Osteoblast (primary cell): ENCODE results near the gene GHRHR. TPM values are rescaled to one million over a fixed set of nuclear protein-coding genes. Genes with fewer than 3 reads are reported as not detected.

Source experiments
- DNase-seq: peaks from one replicate; pipeline ENCODE4 v3.0.0; 2011; ENCODE audit warnings: low spot score, mixed read lengths; ENCODE audit not compliant: insufficient read length; ENCODE audit errors: missing footprints
- H2AFZ ChIP-seq: 2 replicates; pipeline ENCODE4 v1.6.0; 2011; ENCODE audit warnings: mild to moderate bottlenecking, low read length
- H3K27ac ChIP-seq: 2 replicates; pipeline ENCODE4 v1.5.1; 2011; ENCODE audit warnings: mild to moderate bottlenecking, low read depth, low read length, moderate library complexity
- H3K27me3 ChIP-seq: 2 replicates; pipeline ENCODE4 v1.6.0; 2012; ENCODE audit warnings: mild to moderate bottlenecking, control low read depth, inconsistent platforms, low read length, moderate library complexity; ENCODE audit not compliant: insufficient read depth
- H3K36me3 ChIP-seq: 2 replicates; pipeline ENCODE4 v1.5.1; 2011; ENCODE audit warnings: mild to moderate bottlenecking, low read length, control low read depth, moderate library complexity; ENCODE audit not compliant: insufficient read depth
- H3K4me1 ChIP-seq: 2 replicates; pipeline ENCODE4 v1.5.1; 2011; ENCODE audit warnings: mild to moderate bottlenecking, low read length, control low read depth, moderate library complexity; ENCODE audit not compliant: insufficient read depth
- H3K4me2 ChIP-seq: 2 replicates; pipeline ENCODE4 v1.6.0; 2011; ENCODE audit warnings: mild to moderate bottlenecking, low read length; ENCODE audit not compliant: insufficient read depth
- H3K4me3 ChIP-seq: fragments of 200-600 bp; sonication (generic); 3 replicates; pipeline ENCODE4 v1.5.1; 2012; ENCODE audit warnings: mild to moderate bottlenecking, low read length, inconsistent platforms; ENCODE audit not compliant: insufficient read depth
- H3K79me2 ChIP-seq: 2 replicates; pipeline ENCODE4 v1.6.0; 2012; ENCODE audit warnings: mild to moderate bottlenecking, low read length, control low read depth, inconsistent platforms; ENCODE audit not compliant: insufficient read depth
- H3K9me3 ChIP-seq: 2 replicates; pipeline ENCODE4 v1.5.1; 2011; ENCODE audit warnings: low read depth, low read length, control low read depth
- H4K20me1 ChIP-seq: 2 replicates; pipeline ENCODE4 v1.6.0; 2012; ENCODE audit warnings: mild to moderate bottlenecking, low read length, control low read depth; ENCODE audit not compliant: insufficient read depth
- CTCF ChIP-seq: IDR thresholded peaks from 2 replicates; pipeline ENCODE4 v1.5.1; 2011; ENCODE audit warnings: mild to moderate bottlenecking, low read depth, low read length, moderate library complexity; ENCODE audit errors: extremely low read depth
- total RNA-seq: library from RNA; depleted of rRNA; stranded (reverse); fragments of >200 nt; gene quantifications from 2 replicates; pipeline ENCODE4 v1.2.3, GENCODE V29; 2012

The GHRHR gene
- total RNA-seq, 1 donor = not detected

GRCh38 chr7:30916255-30916654 is 47.5 kb upstream of the GHRHR start:
- Histone ChIP-seq H2AFZ (no peak overlapping the region), H3K27ac (no peak overlapping the region), H4K20me1 (no peaks in the 10 kb centered on the region), H3K36me3 (no peaks in the 10 kb centered on the region), H3K4me1 (peaks cover 21% of the 10 kb centered on the region), H3K27me3 (no peaks in the 10 kb centered on the region), H3K4me3 (no peak overlapping the region), H3K9me3 (no peaks in the 10 kb centered on the region), H3K4me2 (no peak overlapping the region), H3K79me2 (no peaks in the 10 kb centered on the region)
- DNase-seq = peak; percentile 48
- TF ChIP-seq CTCF = no peak

GRCh38 chr7:30916767-30917166 is 47.0 kb upstream of the GHRHR start:
- TF ChIP-seq CTCF = no peak
- H4K20me1 ChIP-seq = no peaks in the 10 kb centered on the region
- H3K36me3 ChIP-seq = no peaks in the 10 kb centered on the region
- no peaks in the 10 kb centered on the region for H3K27me3 ChIP-seq
- H3K79me2 ChIP-seq = no peaks in the 10 kb centered on the region
- DNase-seq = peak; percentile 3
- H3K4me2 ChIP-seq = no peak overlapping the region
- no peaks in the 10 kb centered on the region for H3K9me3 ChIP-seq
- peaks cover 25% of the 10 kb centered on the region for H3K4me1 ChIP-seq
- no peak overlapping the region for H2AFZ ChIP-seq
- H3K27ac ChIP-seq = no peak overlapping the region
- H3K4me3 ChIP-seq = no peak overlapping the region

GRCh38 chr7:30917216-30917893 is 46.4 kb upstream of the GHRHR start:
- Histone ChIP-seq H3K4me3 (no peak overlapping the region), H3K36me3 (no peaks in the 10 kb centered on the region), H3K9me3 (no peaks in the 10 kb centered on the region), H3K4me2 (no peak overlapping the region), H2AFZ (no peak overlapping the region), H3K27ac (no peak overlapping the region), H3K4me1 (peaks cover 25% of the 10 kb centered on the region), H3K27me3 (no peaks in the 10 kb centered on the region), H3K79me2 (no peaks in the 10 kb centered on the region), H4K20me1 (no peaks in the 10 kb centered on the region)
- TF ChIP-seq CTCF = no peak
- peak; percentile 67 for DNase-seq

- H2AFZ ChIP-seq = no peak overlapping the region
- no peaks in the 10 kb centered on the region for H4K20me1 ChIP-seq
- peaks cover 25% of the 10 kb centered on the region for H3K4me1 ChIP-seq
- H3K4me3 ChIP-seq = no peak overlapping the region
- no peaks in the 10 kb centered on the region for H3K9me3 ChIP-seq
- H3K4me2 ChIP-seq = no peak overlapping the region
- H3K36me3 ChIP-seq = no peaks in the 10 kb centered on the region
- H3K27me3 ChIP-seq = no peaks in the 10 kb centered on the region
- TF ChIP-seq CTCF = no peak
- H3K27ac ChIP-seq = no peak overlapping the region
- no peak for DNase-seq
- no peaks in the 10 kb centered on the region for H3K79me2 ChIP-seq
Measured at GRCh38 chr7:30918676-30919075, 45.1 kb upstream of the GHRHR start.
